ENCODE results near the gene NNT.
"Not testable (repeated sequence)": the region's sequence is repeated elsewhere in the genome, so short reads cannot be mapped to it uniquely, and the experiment has no call there.

NNT gene

DNA sequence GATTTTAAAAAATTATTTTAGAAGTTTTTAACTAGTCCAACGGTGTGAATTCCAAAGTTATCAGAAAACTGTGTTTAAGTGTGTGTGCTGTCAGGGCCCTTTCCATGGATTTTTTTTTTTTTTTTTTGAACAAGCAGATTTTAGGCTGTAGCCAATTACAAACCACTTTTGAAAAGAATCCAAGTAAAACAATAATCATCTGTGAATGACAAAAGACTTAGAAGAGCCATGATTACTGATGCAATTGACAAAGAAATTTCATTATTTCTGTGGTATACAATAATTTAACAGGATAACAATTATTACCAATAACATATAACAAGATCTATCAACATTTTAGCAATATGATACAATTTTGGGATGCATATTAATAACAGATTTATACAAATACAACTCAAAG is 29.9 kb upstream of the NNT start:
- Histone ChIP-seq H3K4me2 (ENCODE audit: low read depth, low read length, poor library complexity, severe bottlenecking) (no peak overlapping the region), H2AFZ (ENCODE audit: low read depth, low read length, severe bottlenecking) (no peak overlapping the region), H3K9me3 (ENCODE audit: insufficient read depth, low read length) (no peaks in the 10 kb centered on the region), H4K20me1 (ENCODE audit: low read depth, low read length) (no peaks in the 10 kb centered on the region), H3K27me3 (ENCODE audit: low read length) (no peaks in the 10 kb centered on the region), H3K79me2 (ENCODE audit: insufficient read depth, low read length) (no peaks in the 10 kb centered on the region), H3K9me2 (replicated peaks; ENCODE audit: insufficient read depth, low read length) (no peaks in the 10 kb centered on the region), H3K4me3 (ENCODE audit: insufficient read depth, low read length, poor library complexity, severe bottlenecking) (no peak overlapping the region), H3K9ac (ENCODE audit: low read length) (no peak overlapping the region), H3F3A (ENCODE audit: insufficient read depth) (0 out of 2 replicates have a peak, but pooled peaks cover 3% of the 10 kb centered on the region), H3K27ac (ENCODE audit: low read depth, low read length) (no peak overlapping the region), H3K36me3 (ENCODE audit: low read length) (peaks cover 14% of the 10 kb centered on the region; the same call in 1 of the 2 replicates)
- TF ChIP-seq EZH2phosphoT487 (conservative IDR thresholded peaks at IDR 0.05; ENCODE audit: low read length) = no peak
- TF ChIP-seq, protein P1, sequence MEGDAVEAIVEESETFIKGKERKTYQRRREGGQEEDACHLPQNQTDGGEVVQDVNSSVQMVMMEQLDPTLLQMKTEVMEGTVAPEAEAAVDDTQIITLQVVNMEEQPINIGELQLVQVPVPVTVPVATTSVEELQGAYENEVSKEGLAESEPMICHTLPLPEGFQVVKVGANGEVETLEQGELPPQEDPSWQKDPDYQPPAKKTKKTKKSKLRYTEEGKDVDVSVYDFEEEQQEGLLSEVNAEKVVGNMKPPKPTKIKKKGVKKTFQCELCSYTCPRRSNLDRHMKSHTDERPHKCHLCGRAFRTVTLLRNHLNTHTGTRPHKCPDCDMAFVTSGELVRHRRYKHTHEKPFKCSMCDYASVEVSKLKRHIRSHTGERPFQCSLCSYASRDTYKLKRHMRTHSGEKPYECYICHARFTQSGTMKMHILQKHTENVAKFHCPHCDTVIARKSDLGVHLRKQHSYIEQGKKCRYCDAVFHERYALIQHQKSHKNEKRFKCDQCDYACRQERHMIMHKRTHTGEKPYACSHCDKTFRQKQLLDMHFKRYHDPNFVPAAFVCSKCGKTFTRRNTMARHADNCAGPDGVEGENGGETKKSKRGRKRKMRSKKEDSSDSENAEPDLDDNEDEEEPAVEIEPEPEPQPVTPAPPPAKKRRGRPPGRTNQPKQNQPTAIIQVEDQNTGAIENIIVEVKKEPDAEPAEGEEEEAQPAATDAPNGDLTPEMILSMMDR (IDR thresholded peaks at IDR 0.05; ENCODE audit: insufficient read depth, low read length, poor library complexity, severe bottlenecking) = no peak

DNA sequence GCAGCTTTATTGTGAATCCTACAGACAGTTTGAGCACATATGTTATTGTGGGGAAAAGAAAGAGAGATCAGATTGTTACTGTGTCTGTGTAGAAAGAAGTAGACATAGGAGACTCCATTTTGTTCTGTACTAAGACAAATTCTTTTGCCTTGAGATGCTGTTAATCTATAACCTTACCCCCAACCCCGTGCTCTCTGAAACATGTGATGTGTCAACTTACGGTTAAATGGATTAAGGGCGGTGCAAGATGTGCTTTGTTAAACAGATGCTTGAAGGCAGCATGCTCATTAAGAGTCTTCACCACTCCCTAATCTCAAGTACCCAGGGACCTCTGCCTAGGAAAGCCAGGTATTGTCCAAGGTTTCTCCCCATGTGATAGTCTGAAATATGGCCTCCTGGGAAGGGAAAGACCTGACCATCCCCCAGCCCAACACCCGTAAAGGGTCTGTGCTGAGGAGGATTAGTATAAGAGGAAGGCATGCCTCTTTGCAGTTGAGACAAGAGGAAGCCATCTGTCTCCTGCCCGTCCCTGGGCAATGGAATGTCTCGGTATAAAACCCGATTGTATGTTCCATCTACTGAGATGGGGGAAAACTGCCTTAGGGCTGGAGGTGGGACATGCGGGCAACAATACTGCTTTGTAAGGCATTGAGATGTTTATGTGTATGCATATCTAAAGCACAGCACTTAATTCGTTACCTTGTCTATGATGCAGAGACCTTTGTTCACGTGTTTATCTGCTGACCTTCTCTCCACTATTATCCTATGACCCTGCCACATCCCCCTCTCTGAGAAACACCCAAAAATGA is 22.4 kb upstream of the NNT start:
- H3K79me2 ChIP-seq (ENCODE audit: insufficient read depth, low read length); H3K36me3 ChIP-seq (ENCODE audit: low read length); H3K4me3 ChIP-seq (ENCODE audit: insufficient read depth, low read length, poor library complexity, severe bottlenecking); H3F3A ChIP-seq (ENCODE audit: insufficient read depth); H3K9me3 ChIP-seq (ENCODE audit: insufficient read depth, low read length); H4K20me1 ChIP-seq (ENCODE audit: low read depth, low read length); H3K4me2 ChIP-seq (ENCODE audit: low read depth, low read length, poor library complexity, severe bottlenecking); H3K27me3 ChIP-seq (ENCODE audit: low read length); H3K27ac ChIP-seq (ENCODE audit: low read depth, low read length); H3K9me2 ChIP-seq (replicated peaks; ENCODE audit: insufficient read depth, low read length); H2AFZ ChIP-seq (ENCODE audit: low read depth, low read length, severe bottlenecking); H3K9ac ChIP-seq (ENCODE audit: low read length): not testable (repeated sequence)

DNA sequence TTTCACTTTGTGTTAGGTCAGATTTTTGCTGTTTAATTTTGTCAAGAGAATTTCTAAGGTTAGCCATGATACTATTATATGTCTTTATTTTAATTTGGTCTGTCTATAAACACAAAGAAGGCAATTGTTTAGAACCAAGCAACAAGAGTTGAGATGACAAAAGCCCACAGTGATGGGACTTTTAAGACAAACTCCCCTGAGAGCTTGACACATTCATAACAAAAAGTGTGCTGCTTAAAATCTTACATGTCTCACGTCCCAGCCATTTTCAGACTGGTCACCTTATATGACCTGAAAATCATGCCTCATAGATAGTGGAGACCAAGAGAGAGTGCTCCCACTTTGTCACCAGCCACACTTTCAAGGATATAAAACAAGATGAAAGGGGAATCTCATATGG is 21.6 kb upstream of the NNT start:
- Histone ChIP-seq H3K9ac (ENCODE audit: low read length) (no peak overlapping the region), H3K9me2 (replicated peaks; ENCODE audit: insufficient read depth, low read length) (no peaks in the 10 kb centered on the region), H3K36me3 (ENCODE audit: low read length) (peaks cover 3% of the 10 kb centered on the region; the same call in 1 of the 2 replicates), H2AFZ (ENCODE audit: low read depth, low read length, severe bottlenecking) (no peak overlapping the region), H3K4me2 (ENCODE audit: low read depth, low read length, poor library complexity, severe bottlenecking) (no peak overlapping the region), H3K27ac (ENCODE audit: low read depth, low read length) (no peak overlapping the region), H4K20me1 (ENCODE audit: low read depth, low read length) (no peaks in the 10 kb centered on the region), H3F3A (ENCODE audit: insufficient read depth) (no peaks in the 10 kb centered on the region), H3K4me3 (ENCODE audit: insufficient read depth, low read length, poor library complexity, severe bottlenecking) (no peak overlapping the region), H3K27me3 (ENCODE audit: low read length) (no peaks in the 10 kb centered on the region), H3K9me3 (ENCODE audit: insufficient read depth, low read length) (no peaks in the 10 kb centered on the region), H3K79me2 (ENCODE audit: insufficient read depth, low read length) (0 out of 2 replicates have a peak, but pooled peaks cover 4% of the 10 kb centered on the region)
- TF ChIP-seq, protein P1 (IDR thresholded peaks at IDR 0.05; ENCODE audit: insufficient read depth, low read length, poor library complexity, severe bottlenecking) = no peak
- no peak for TF ChIP-seq EZH2phosphoT487 (conservative IDR thresholded peaks at IDR 0.05; ENCODE audit: low read length)

All from SU-DHL-6 (cell line).